IMR-90 (cell line): ENCODE data around the gene KHK. TPM values are rescaled to one million over a fixed set of nuclear protein-coding genes. Genes with fewer than 3 reads are reported as not detected.

Experiments used
- ATAC-seq: fragments of 200-7000 bp; cut with Tn5 transposase; 2 replicates; pipeline ENCODE4 v1.9.1; 2020; ENCODE audit warnings: low read depth, mild to moderate bottlenecking, moderate library complexity
- BruUV-seq: library from RNA; stranded (reverse); fragments of 400-500 nt; replicated peaks from 2 replicates; lab custom pipeline; 2021; lab: Mats Ljungman, UMichigan
- CTCF ChIA-PET: fragments of 300-600 bp; formaldehyde crosslinking; extraction: SDS; loops from one replicate; lab custom pipeline; 2021; ENCODE audit warnings: antibody characterized with exemption; lab: Yijun Ruan, JAX
- POLR2A ChIA-PET: fragments of 300-600 bp; sonication (Branson Sonifier 250); formaldehyde crosslinking; loops from one replicate; lab custom pipeline; 2022; ENCODE audit warnings: antibody characterized with exemption; ENCODE audit not compliant: unreplicated experiment; lab: Charles Lee
- DNase-seq: peaks from one replicate; pipeline ENCODE4 v3.0.0; 2013
- H2AFZ ChIP-seq: replicated peaks from 2 replicates; pipeline ENCODE3; 2013; ENCODE audit warnings: low read length, mild to moderate bottlenecking; ENCODE audit not compliant: poor library complexity
- H2AK5ac ChIP-seq: 2 replicates; pipeline ENCODE4 v1.6.1; 2013; ENCODE audit warnings: low read depth, low read length, inconsistent platforms
- H2AK9ac ChIP-seq: replicated peaks from 2 replicates; pipeline ENCODE3; 2013; ENCODE audit warnings: mild to moderate bottlenecking, low read depth, low read length, moderate library complexity; ENCODE audit not compliant: poor library complexity
- H2BK120ac ChIP-seq: 2 replicates; pipeline ENCODE4 v1.6.1; 2013; ENCODE audit warnings: low read depth, low read length, inconsistent platforms
- H2BK15ac ChIP-seq: 3 replicates; pipeline ENCODE4 v1.6.1; 2013; ENCODE audit warnings: low read depth, low read length, inconsistent platforms
- H2BK20ac ChIP-seq: 2 replicates; pipeline ENCODE4 v1.6.1; 2013; ENCODE audit warnings: low read depth, mild to moderate bottlenecking, inconsistent platforms, low read length, moderate library complexity
- H2BK5ac ChIP-seq: 2 replicates; pipeline ENCODE4 v1.6.1; 2013; ENCODE audit warnings: mild to moderate bottlenecking, low read depth, low read length, inconsistent platforms; ENCODE audit not compliant: poor library complexity, severe bottlenecking
- H3K14ac ChIP-seq: replicated peaks from 2 replicates; pipeline ENCODE4 v1.6.1; 2013; ENCODE audit warnings: low read depth, low read length, inconsistent platforms
- H3K18ac ChIP-seq: 2 replicates; pipeline ENCODE4 v1.6.1; 2013; ENCODE audit warnings: low read depth, low read length, control low read depth
- H3K23ac ChIP-seq: 2 replicates; pipeline ENCODE4 v1.6.1; 2013; ENCODE audit warnings: low read depth, low read length, inconsistent platforms
- H3K27ac ChIP-seq: 2 replicates; pipeline ENCODE4 v1.5.1; 2013; ENCODE audit warnings: mild to moderate bottlenecking, control low read depth, low read length; ENCODE audit not compliant: insufficient read depth
- H3K27me3 ChIP-seq: 2 replicates; pipeline ENCODE4 v1.6.1; 2013; ENCODE audit warnings: low read length; ENCODE audit not compliant: control insufficient read depth, insufficient read depth
- H3K36me3 ChIP-seq: 2 replicates; pipeline ENCODE4 v1.6.1; 2013; ENCODE audit warnings: low read length, mixed read lengths; ENCODE audit not compliant: control insufficient read depth, insufficient read depth
- H3K4ac ChIP-seq: 2 replicates; pipeline ENCODE4 v1.6.1; 2013; ENCODE audit warnings: low read depth, low read length, inconsistent platforms
- H3K4me1 ChIP-seq: 2 replicates; pipeline ENCODE4 v1.6.1; 2013; ENCODE audit warnings: low read length, mixed read lengths; ENCODE audit not compliant: control insufficient read depth, insufficient read depth
- H3K4me2 ChIP-seq: 2 replicates; pipeline ENCODE4 v1.6.1; 2013; ENCODE audit warnings: low read depth, mild to moderate bottlenecking, control low read depth, low read length, moderate library complexity
- H3K4me3 ChIP-seq: 2 replicates; pipeline ENCODE4 v1.5.1; 2013; ENCODE audit warnings: low read depth, mild to moderate bottlenecking, control low read depth, low read length, moderate library complexity; ENCODE audit not compliant: insufficient read depth
- H3K56ac ChIP-seq: 2 replicates; pipeline ENCODE4 v1.6.1; 2013; ENCODE audit warnings: low read length, inconsistent platforms; ENCODE audit not compliant: insufficient read depth; ENCODE audit errors: extremely low read depth
- H3K79me1 ChIP-seq, 2 experiments: 2 replicates each; pipeline ENCODE4 v1.6.1; 2013; ENCODE audit warnings: low read length in 2 of 2, inconsistent platforms in 1 of 2, low read depth in 1 of 2
- H3K9ac ChIP-seq: 2 replicates; pipeline ENCODE4 v1.6.1; 2013; ENCODE audit warnings: low read depth, low read length, control low read depth
- H3K9me1 ChIP-seq: 2 replicates; pipeline ENCODE4 v1.6.1; 2013; ENCODE audit warnings: low read length, inconsistent platforms; ENCODE audit not compliant: insufficient read depth
- H3K9me3 ChIP-seq: 2 replicates; pipeline ENCODE4 v1.6.1; 2013; ENCODE audit warnings: low read length; ENCODE audit not compliant: control insufficient read depth, insufficient read depth
- H4K20me1 ChIP-seq: 2 replicates; pipeline ENCODE4 v1.6.1; 2013; ENCODE audit warnings: low read length, inconsistent platforms; ENCODE audit not compliant: insufficient read depth
- H4K5ac ChIP-seq: 2 replicates; pipeline ENCODE4 v1.6.1; 2013; ENCODE audit warnings: mild to moderate bottlenecking, low read depth, low read length, control low read depth
- H4K8ac ChIP-seq, 2 experiments: 2 replicates each; pipeline ENCODE4 v1.6.1; 2013; ENCODE audit warnings: low read depth in 2 of 2, low read length in 2 of 2, control low read depth in 1 of 2, inconsistent platforms in 1 of 2
- H4K91ac ChIP-seq: 2 replicates; pipeline ENCODE4 v1.6.1; 2013; ENCODE audit warnings: low read depth, low read length, inconsistent platforms; ENCODE audit not compliant: insufficient read depth
- BHLHE40 ChIP-seq: fragments of 150-350 bp; IDR thresholded peaks from 2 replicates; pipeline ENCODE4 v1.6.1; 2016; ENCODE audit warnings: mild to moderate bottlenecking, low read depth, low read length
- CHD1 ChIP-seq: IDR thresholded peaks from 2 replicates; pipeline ENCODE4 v1.6.1; 2012; ENCODE audit warnings: low read depth, low read length, improper control_type of control experiment
- FOS ChIP-seq: fragments of 150-350 bp; IDR thresholded peaks from 2 replicates; pipeline ENCODE4 v1.6.1; 2016; ENCODE audit warnings: low read depth, low read length
- MAFK ChIP-seq: IDR thresholded peaks from 2 replicates; pipeline ENCODE4 v1.6.1; 2012; ENCODE audit warnings: low read depth, low read length, improper control_type of control experiment
- RFX5 ChIP-seq: IDR thresholded peaks from 2 replicates; pipeline ENCODE4 v1.8.0; 2012; ENCODE audit warnings: low read depth, mild to moderate bottlenecking, low read length, moderate library complexity
- WGBS, 2 experiments: methylation state at CpG; one replicate each; pipeline versions ENCODE4 v1.1.5 to v1.1.7; 2013; ENCODE audit warnings: missing lambda C conversion rate in 2 of 2; ENCODE audit not compliant: insufficient read length in 1 of 2; ENCODE audit errors: extremely low coverage in 2 of 2; 5-methylcytosine and 5-hydroxymethylcytosine counted together
- dilution Hi-C: fragments of 300-500 bp; cut with HindIII; formaldehyde crosslinking; loops from one replicate; pipeline ENCODE4 v1.14.3; 2018; ENCODE audit warnings: low sequenced_read_pairs; ENCODE audit not compliant: unreplicated experiment
- in situ Hi-C: fragments of 300-500 bp; cut with MboI; formaldehyde crosslinking; loops from 3 replicates; pipeline ENCODE4 v1.14.3; 2019; ENCODE audit warnings: low sequenced_read_pairs, inconsistent platforms, mixed read lengths
- intact Hi-C: fragments of 100-400 bp; cut with micrococcal nuclease; formaldehyde crosslinking; loops from 2 replicates; pipeline ENCODE4 v1.10.0; 2022
- polyA plus RNA-seq, 3 experiments: library from polyadenylated mRNA; depleted of rRNA; stranded (reverse); fragments of >200 nt; gene quantifications; 2 replicates each; pipeline ENCODE4 v1.2.3, GENCODE V29; 2012; ENCODE audit warnings: low replicate concordance in 1 of 3
- total RNA-seq: library from RNA; depleted of rRNA; stranded (reverse); fragments of >200 nt; gene quantifications from 2 replicates; pipeline ENCODE4 v1.2.3, GENCODE V29; 2012

Gene KHK
- total and polyA plus RNA-seq, 2 of the 4 experiments (the other 2 are of a cell fraction) = 0.72 to 0.82 TPM

DNA sequence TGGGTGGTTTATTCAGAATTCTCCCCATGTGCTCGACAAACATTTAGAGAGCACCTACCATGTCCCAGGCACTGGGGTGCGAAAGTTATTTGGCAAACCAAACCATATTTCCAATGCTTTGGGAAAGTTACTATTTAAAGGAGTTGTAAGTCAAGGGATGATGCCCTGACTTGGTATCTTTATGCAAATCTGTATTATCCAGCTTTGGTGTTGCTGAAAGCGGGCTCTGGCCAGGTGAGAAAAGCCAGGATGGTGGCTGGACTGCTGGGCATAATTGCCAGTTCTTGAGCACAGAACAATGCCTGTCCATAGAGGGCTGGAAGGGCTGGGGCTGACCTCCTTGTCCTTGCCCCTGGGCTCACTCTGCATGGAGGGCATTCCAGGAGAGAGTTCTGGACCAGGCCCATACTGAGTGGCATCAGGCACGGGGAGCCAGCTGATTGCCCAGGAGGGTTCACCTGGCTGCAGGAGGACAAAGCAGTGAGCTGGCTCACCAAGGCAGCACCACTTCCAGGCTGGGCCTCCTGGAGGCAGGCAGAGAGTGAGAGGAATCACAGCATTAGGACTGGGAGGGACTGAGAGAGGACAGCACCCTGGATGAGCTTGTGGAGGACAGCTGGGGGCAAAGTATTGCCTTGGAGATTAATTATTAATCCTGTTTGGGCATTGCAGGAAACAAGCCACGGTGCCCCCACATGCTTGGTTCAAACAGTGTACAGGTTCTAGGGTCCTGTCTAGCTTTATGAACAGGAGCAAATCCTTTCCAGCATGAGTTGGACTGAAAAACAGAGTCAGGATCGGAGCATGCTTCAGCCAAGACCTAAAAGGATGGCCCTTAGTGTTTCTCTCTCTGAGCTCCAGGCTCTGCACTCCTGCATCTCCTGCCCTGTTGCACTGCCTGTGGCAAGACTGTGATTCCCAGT is 7.1 kb downstream of the KHK start:
- DNase-seq (no peak), ATAC-seq (no peak)
- no peak overlapping the region for H3K4me3 ChIP-seq
- no peak overlapping the region for H3K18ac ChIP-seq
- no peaks in the 10 kb centered on the region; the same call in 1 of the 2 replicates for H4K20me1 ChIP-seq
- H2BK20ac ChIP-seq = no peak overlapping the region
- no TSS peak for BruUV-seq
- no peak overlapping the region for H4K5ac ChIP-seq
- no peak overlapping the region for H2AK5ac ChIP-seq
- H3K23ac ChIP-seq = no peak overlapping the region
- H3K4me2 ChIP-seq = no peak overlapping the region
- H2BK120ac ChIP-seq = no peak overlapping the region
- 0 out of 2 replicates have a peak, but pooled peaks cover 3% of the 10 kb centered on the region for H3K4me1 ChIP-seq
- dilution Hi-C loops = no loop called here
- H3K27me3 ChIP-seq = no peaks in the 10 kb centered on the region
- H4K8ac ChIP-seq = no peak overlapping the region
- no peak overlapping the region for H4K91ac ChIP-seq
- H3K14ac ChIP-seq = no peak overlapping the region
- H3K36me3 ChIP-seq = no peaks in the 10 kb centered on the region
- TF ChIP-seq MAFK (no peak), RFX5 (no peak), CHD1 (no peak), BHLHE40 (no peak), FOS (no peak)
- no peak overlapping the region for H3K9ac ChIP-seq
- H3K4ac ChIP-seq = no peak overlapping the region
- ChIA-PET CTCF (no interaction called here), POLR2A (no interaction called here)
- no peaks in the 10 kb centered on the region for H3K9me3 ChIP-seq
- in situ Hi-C loops = no loop called here
- no peak overlapping the region for H2BK15ac ChIP-seq
- peaks cover 7% of the 10 kb centered on the region; the same call in 1 of the 2 replicates for H3K9me1 ChIP-seq
- peak overlapping the region; percentile 32 for H2AFZ ChIP-seq
- 71% methylated on average over 3 of the region's 6 CpGs; no CpG with 5 or more reads in 1 of the 2 experiments for WGBS, 2 experiments
- H3K79me1 ChIP-seq = no peaks in the 10 kb centered on the region
- intact Hi-C loops = no loop called here
- H3K27ac ChIP-seq = no peak overlapping the region
- peak overlapping the region; percentile 42 for H2AK9ac ChIP-seq
- no peak overlapping the region for H2BK5ac ChIP-seq
- no peak overlapping the region for H3K56ac ChIP-seq
